Bronchial epithelial cell (primary cell): ENCODE data around the gene LAG3. TPM values are rescaled to one million over a fixed set of nuclear protein-coding genes. Genes with fewer than 3 reads are reported as not detected.

Experiments
- DNase-seq: peaks from one replicate; pipeline ENCODE4 v3.0.0-alpha.2; 2010; ENCODE audit warnings: low read depth
- FAIRE-seq: peaks from 2 replicates; lab custom pipeline; 2011; peaks lifted over from hg19 to GRCh38; lab: Jason Lieb, UNC
- H3K27me3 ChIP-seq: 2 replicates; pipeline ENCODE4 v1.5.1; 2011; ENCODE audit warnings: low read length; ENCODE audit not compliant: control insufficient read depth, insufficient read depth
- H3K36me3 ChIP-seq: 2 replicates; pipeline ENCODE4 v1.5.1; 2011; ENCODE audit warnings: low read length; ENCODE audit not compliant: control insufficient read depth, insufficient read depth
- H3K4me3 ChIP-seq: 2 replicates; pipeline ENCODE4 v1.5.1; 2011; ENCODE audit warnings: mild to moderate bottlenecking, low read depth, low read length, control low read depth
- total RNA-seq: library from RNA; depleted of rRNA; stranded (reverse); fragments of >200 nt; gene quantifications from 2 replicates; pipeline ENCODE4 v1.2.1, GENCODE V29; 2014
- TF ChIP-seq, protein P1 (sequence below): IDR thresholded peaks from 2 replicates; pipeline ENCODE4 v1.5.1; 2011; ENCODE audit warnings: mild to moderate bottlenecking, moderate library complexity, low read length, control low read depth, inconsistent platforms; ENCODE audit not compliant: insufficient read depth, severe bottlenecking

The LAG3 gene
- total RNA-seq, 1 donor from 2014 or later: not detected

DNA sequence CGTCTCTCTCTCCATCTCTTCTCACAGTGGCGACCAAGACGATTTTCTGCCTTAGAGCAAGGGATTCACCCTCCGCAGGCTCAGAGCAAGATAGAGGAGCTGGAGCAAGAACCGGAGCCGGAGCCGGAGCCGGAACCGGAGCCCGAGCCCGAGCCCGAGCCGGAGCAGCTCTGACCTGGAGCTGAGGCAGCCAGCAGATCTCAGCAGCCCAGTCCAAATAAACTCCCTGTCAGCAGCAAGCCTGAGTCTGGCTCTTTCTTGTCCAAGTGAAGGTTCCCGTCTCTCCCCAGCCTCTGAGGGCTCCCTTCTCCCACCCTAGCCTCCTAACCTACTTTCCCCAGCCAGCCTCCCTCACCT is 5.9 kb downstream of the LAG3 start:
- no peak overlapping the region for H3K4me3 ChIP-seq
- H3K27me3 ChIP-seq: no peaks in the 10 kb centered on the region
- no peak for DNase-seq
- no peaks in the 10 kb centered on the region for H3K36me3 ChIP-seq
- FAIRE-seq: no peak
- TF ChIP-seq, protein P1, sequence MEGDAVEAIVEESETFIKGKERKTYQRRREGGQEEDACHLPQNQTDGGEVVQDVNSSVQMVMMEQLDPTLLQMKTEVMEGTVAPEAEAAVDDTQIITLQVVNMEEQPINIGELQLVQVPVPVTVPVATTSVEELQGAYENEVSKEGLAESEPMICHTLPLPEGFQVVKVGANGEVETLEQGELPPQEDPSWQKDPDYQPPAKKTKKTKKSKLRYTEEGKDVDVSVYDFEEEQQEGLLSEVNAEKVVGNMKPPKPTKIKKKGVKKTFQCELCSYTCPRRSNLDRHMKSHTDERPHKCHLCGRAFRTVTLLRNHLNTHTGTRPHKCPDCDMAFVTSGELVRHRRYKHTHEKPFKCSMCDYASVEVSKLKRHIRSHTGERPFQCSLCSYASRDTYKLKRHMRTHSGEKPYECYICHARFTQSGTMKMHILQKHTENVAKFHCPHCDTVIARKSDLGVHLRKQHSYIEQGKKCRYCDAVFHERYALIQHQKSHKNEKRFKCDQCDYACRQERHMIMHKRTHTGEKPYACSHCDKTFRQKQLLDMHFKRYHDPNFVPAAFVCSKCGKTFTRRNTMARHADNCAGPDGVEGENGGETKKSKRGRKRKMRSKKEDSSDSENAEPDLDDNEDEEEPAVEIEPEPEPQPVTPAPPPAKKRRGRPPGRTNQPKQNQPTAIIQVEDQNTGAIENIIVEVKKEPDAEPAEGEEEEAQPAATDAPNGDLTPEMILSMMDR: no peak

DNA sequence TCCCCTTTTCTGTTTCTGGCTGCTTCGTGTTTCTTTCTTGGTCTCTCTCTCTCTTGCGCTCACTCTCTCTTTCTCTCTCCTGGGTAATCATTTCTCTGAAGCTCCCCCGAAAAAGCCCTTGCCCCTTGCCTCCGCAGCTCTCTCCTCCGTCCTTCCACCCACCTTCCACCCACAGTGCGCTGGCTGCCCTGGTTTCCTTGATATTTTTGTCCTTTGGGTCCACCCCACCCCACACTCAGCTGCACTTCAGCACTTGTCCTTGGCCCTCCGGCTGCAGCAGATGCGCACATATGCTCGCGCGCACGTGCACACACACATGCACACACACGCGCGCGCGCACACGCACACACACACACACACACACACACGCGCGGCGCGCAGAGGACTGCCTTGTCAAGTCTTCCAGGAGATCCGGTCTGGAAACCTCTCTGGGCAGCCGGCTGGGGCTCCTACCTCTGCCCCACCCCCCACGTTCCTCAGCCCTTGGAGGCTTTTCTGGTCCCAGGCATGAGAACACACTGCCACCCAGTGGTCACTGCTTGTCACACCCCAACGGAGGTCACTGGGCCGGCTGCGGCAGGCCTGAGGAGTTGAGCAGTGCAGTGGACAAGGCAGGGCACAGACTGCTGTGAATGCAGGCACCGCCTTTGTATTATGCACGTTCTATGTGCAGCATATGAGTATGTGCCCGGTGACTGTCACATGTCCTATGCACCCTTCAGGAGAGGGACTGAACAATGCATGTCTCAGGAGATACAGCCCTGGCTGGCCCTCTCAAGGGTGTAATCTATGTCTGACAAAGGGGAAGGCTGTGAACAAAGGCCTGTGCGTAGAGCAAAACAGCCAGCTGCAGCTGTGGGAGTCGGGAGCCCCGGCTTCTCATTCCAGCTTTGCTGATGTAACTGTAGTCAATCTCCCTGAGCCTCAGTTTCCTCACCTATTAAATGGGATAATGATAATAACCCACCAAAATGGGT is 6.5 kb downstream of the LAG3 start:
- FAIRE-seq (no peak), DNase-seq (peak; percentile 80)
- Histone ChIP-seq H3K4me3 (peak overlapping the region; percentile 18), H3K36me3 (no peaks in the 10 kb centered on the region), H3K27me3 (no peaks in the 10 kb centered on the region)
- TF ChIP-seq, protein P1: peak; percentile 94

DNA sequence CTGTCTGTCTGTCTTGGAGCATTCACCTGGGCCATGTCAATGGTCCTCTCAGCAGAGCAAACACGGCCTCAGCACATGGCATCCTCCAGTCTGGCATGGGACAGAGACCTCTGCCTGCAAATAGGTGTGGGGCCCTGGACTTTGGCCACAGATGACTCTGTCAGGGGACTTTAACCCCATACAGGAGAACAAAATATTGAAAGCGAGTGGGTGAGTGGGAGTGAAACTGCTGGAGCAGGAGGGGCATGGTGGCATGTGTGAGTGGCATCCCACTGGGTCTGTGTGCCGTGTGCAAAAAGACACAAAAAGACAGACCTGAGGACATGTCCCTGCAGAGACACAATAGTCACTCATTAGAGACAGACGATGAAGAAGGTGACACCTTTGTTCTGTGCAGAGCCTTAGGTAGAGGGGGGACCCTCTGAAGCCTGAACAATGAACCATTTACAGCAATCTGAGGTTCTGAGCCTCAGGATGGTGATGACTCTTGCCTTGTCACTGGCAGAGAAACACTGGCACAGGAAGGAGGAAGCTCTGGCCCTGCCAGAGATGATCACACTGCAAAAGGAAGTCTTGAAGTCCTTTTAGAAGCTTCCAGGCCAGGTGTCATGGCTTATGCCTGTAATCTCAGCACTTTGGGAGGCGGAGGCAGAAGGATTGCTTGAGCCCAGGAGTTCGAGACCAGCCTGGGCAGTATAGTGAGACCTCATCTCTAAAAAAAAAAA is 7.5 kb downstream of the LAG3 start:
- TF ChIP-seq, protein P1: no peak
- H3K36me3 ChIP-seq: no peaks in the 10 kb centered on the region
- H3K27me3 ChIP-seq: no peaks in the 10 kb centered on the region
- FAIRE-seq: peak; percentile 86
- no peak overlapping the region for H3K4me3 ChIP-seq
- DNase-seq: no peak

DNA sequence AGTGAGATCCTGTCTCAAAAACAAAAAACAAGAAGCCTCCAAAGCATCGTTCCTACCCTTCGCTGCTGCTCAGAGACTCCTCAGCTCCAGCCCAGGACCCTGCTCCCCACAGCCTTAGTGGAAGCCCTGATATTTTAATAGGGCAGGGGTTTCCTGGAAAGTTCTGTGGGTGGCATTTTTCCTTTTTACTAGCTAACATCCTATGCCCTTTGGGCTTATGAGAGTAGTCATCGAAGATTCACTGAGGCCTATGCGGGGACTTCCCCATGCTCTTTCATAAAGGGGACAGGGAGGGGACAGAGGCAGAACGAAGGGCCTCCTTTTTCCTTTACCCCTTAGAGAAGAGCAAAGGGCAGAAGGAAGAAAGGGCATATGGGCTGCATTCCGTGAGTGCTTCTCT is 8.3 kb downstream of the LAG3 start:
- TF ChIP-seq, protein P1: no peak
- no peak for DNase-seq
- H3K27me3 ChIP-seq: no peaks in the 10 kb centered on the region
- no peaks in the 10 kb centered on the region for H3K36me3 ChIP-seq
- FAIRE-seq: no peak
- no peak overlapping the region for H3K4me3 ChIP-seq

DNA sequence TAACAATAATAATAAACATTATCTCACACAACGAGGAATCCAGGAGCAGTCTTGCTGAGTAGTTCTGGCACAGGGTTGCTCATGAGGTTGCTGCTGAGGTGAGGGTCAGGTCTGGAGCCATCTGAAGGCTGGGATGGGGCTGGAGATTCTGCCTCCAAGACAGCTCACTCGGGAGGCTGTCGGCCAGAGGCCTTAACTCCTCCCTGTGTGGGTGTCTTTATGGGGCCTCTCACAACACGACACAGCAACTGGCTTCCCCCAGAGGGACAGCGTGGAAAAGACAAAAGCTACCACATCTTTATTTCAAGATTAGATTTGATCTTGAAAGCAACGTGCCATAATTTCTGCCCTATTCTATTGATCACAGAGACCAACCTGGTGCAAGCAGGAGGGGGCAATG is 9.8 kb downstream of the LAG3 start:
- FAIRE-seq (no peak), DNase-seq (no peak)
- H3K27me3 ChIP-seq: no peaks in the 10 kb centered on the region
- H3K4me3 ChIP-seq: no peak overlapping the region
- TF ChIP-seq, protein P1: no peak
- no peaks in the 10 kb centered on the region for H3K36me3 ChIP-seq
